GM18867 (cell line): ENCODE results near the gene CPNE4.
A peak's percentile ranks its signal among the peaks of the same experiment; 100 is the strongest.

Experiments used
- ATAC-seq: cut with Tn5 transposase; IDR thresholded peaks from one replicate; pipeline ENCODE4 v1.9.1; 2021; ENCODE audit warnings: mild to moderate bottlenecking, moderate library complexity; ENCODE audit not compliant: unreplicated experiment

The CPNE4 gene

DNA sequence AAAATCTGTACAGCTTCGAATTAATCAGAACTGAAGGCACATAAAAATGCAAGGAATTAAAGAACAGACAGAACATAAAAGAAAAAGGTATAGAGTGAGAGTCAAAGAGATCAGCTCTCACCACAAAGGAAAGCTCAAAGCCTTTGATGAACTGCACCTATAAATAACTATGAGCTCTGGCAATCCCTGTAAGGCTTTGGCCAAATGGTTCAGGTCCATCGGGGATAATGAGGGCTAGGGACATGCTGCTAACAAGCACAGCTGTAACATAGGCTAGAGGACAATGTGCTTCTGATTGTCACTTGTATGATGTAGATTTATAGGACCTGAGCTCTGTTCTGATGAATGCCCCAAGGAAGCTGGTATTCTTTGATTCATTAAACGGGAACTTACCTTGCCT lies 418.1 kb downstream of the CPNE4 start:
- no peak for ATAC-seq

DNA sequence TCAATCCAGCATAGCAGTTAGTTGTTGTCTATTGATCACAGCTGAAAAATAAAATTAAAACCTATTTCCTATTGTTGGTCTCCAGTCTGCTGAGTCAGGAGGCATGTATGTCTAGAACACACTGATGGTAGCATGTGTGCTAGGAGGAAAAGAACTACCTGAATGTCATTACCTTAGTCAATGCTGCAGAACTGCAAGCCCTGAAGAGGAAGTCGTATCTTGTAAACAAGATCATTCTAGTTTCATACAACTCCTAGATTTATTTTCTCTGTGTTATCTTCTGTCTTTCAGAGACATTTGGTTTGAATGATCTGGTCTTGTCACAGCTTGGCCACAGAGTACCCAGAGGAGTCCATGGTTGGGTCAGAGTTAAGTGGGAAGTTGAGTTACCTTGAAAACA lies 422.1 kb downstream of the CPNE4 start:
- peak; percentile 39 for ATAC-seq

DNA sequence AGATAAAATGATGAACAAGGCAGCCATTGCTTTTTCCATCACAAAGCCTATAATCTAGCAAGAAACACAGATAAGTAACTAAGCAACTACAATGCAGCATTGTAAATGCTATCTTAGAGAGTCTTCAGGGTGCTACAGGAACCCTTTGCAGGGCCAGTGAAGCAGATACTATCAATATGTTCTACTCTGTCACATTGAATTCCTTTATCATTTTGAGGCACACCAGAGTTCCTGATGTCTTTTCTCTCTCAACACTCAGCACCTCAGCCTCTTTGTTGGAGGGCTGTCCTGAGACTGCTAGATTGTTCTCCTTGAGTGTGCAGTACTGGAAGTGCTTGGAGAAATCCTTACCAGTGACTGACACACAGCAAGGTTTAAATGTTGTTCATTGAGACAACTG lies 424.6 kb downstream of the CPNE4 start:
- ATAC-seq, result no peak

DNA sequence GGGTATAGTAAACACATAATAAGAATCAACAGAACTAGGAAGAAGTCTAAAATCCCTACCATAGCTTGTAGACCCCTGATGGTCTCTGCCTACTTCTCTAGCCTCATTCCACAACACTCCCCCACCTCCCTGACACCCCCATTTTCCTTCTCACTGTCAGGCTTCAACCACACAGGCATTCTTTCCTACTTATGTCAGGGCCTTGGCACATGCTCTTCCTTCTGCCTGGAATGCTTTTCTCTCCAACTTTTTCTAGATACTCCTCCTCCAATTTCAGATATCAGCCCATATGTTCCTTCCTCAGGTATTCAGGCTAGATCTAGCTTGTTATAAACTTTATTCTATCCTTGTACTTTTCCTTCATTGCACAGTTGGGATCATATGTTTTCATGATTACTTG lies 426.1 kb downstream of the CPNE4 start:
- ATAC-seq, result no peak

DNA sequence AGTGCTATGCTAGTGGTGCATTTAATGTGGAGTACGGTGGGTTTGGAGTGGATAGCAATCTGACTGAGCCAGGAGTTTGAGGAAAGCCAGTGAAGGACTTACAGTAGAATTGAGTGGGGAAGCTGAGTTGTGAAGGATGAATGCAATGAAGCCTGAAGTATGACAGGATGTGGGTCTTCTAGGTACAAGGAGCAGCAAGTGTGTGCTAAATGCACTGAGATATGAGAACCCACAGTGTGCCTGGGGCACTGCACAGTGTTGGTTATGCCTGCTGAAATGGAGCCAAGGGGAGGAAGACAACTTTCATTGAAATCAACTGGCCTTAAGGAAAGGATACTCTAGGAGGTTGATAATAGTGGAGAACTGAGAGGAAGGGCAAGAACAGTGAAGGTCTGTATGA lies 426.5 kb downstream of the CPNE4 start:
- peak; percentile 45 for ATAC-seq

DNA sequence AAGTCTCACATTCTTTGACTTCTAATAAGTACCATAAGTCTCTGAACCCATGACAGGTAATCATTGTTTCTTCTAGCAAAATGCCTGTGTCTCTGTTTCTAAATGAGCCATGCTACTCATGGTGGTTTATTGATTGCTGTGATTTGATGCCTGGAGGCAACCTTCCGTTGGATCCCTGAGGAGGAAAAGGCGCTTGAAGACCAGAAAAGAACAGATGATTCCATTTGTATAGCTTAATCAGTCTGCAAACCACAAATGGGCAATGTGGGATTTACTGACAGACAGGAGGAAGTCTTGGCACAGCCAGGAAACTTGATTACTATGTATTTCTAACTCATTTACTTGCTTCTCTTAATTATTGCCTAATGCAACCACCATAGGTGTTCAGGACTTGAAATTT lies 428.9 kb downstream of the CPNE4 start:
- ATAC-seq, result no peak

DNA sequence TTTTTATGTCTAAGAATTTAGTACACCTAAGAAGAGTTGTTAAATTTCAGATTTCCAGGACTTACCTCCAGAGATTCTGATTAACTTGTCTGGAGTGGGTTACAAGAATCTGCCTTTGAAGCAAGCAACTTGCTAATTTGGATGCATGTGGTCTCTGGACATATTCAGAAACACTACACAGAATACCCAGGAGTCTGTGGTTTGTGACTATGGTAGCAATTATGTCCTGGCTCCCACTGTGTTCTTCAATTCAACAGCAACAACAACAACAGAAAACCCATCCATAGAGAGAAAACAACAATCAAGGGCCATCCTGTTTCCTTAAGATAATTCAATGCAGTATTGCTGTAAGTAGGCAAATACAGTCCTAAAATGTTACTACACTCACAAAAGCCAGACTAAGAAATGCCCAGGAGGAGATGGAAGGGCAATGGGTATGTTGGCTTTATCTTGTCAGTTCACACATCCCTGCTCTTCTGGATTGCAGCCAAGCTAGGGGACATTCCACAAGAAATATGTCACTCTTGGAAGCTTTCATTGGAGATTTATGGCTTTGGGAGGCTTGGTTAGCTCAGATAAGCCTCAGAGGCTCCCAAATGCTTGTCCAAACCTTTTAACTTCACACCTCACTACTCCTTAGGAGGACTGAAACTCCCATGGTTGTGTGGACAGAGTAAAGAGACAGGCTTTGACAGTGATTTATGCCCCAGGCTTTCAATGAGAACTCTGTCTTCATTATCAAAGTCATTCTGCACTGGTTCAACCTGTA lies 432.6 kb downstream of the CPNE4 start:
- no peak for ATAC-seq

DNA sequence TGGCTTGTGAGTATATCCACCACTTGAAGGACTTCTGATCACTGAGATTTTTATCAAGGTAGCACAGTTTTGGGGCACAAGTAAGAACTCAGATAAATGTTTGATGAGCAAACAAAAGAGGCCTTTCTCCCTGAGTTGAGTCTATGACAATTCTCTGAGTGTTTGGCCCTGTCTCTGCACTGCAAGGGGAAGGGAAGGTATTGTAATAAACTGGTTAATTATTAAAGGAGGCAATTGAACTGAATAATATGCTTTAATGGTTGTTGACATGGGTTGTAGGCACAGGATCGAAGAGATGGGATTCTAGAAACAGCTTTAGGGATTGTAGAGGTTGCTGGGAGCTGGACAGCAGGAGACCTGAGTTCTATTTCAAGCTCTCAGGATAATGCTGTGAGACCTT lies 437.0 kb downstream of the CPNE4 start:
- ATAC-seq, result no peak

DNA sequence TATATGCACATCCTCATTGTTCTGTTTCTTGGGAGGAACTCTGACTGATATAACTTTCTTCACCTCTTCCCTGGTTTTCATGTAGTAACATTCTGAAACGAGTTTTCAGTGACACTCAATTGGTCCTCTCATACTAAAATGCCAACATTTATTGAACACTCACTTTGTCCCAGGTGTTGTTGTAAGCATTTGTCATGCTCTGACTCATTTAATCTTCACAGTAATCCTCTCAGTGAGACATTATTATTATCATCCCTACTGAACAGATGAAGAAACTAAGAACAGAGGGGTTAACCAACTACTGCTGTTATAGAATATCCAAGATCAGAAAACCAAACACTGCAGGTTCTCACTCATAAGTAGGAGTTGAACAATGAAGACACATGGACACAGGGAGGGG lies 437.9 kb downstream of the CPNE4 start:
- ATAC-seq, result no peak

DNA sequence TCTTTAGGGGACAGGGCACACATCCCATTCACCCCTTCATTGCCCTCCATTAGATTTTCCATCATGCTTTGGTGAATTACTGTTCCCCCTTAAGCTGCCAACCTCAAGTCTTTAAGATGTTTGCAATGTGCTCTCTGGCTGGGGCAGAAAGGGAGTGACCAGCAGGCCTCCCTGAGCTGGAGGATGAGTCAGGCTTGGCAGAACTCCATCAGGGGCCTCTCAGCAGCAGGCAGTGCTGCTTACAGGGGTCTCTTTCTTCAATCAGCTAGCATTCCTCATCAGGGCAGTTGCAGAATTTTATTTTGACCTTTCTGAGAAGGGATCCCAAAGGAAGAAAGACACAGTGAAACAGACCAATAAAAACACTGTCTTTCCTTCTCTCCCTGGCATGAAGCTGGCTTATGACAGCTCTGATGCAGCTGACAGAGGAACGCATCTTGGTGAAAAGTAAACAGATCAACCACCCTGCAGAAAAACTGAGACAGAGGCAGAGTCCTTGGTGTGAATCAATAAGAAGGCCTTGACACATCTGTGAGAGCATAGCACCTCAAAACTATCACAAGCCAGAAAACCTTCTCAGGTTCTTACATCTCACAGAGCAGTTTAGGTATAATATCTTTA lies 443.3 kb downstream of the CPNE4 start:
- ATAC-seq, result no peak

DNA sequence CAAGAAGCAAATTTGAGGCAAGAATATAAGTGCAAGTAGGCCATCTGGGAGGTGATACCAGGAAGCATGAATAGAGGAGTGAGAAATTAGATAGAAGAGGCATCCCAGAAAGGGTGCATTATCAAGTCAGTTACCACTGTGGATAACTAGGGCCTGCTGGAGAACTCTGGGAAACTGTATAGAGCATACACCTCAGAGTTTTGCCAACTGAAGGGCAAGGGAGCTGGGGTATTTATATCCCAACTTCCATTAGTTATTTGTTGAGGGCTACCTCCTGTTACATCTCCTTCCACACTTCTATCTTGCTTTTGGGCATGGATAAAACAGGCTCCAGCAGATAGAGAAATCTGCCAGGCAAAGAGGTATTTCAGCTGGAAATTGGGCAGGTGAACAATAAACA lies 448.5 kb downstream of the CPNE4 start:
- no peak for ATAC-seq

DNA sequence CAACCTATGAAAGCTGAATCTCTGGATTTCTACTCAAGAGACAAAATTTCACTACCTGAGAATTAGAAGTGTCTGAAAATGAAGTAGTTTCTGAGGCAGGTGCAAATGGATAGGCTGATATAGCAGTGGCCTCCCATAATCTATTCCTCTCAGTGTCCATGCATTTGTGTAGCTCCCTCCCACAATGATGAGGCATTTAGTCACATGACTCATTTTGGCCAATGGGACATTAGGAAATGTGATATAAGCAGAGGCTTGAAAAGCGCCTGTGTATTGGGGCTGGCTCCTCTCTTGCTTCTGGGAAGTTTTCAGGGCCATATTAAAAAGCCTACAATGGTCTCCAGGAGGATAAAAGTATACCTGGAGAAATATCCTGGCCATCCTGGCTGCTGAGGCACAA lies 452.4 kb downstream of the CPNE4 start:
- no peak for ATAC-seq

DNA sequence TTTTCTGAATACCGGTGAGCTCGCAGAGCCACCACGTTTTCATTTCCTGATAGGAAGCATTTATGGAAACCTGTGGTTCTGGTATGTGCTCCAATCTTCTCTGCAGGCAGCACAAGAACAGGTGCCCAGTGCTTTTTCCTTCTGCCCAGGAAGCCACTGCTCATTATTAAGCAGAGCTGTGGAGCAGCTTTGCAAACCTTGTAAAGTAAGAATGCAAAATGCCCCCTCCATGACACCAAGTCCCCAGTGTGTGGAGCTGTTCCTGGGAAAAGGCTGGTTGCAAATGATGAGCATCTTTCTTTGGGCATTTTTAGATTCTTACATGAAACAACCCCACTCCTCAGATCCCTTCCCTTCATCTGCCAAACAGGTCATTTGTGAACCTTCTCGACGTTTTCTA lies 466.4 kb downstream of the CPNE4 start:
- no peak for ATAC-seq

DNA sequence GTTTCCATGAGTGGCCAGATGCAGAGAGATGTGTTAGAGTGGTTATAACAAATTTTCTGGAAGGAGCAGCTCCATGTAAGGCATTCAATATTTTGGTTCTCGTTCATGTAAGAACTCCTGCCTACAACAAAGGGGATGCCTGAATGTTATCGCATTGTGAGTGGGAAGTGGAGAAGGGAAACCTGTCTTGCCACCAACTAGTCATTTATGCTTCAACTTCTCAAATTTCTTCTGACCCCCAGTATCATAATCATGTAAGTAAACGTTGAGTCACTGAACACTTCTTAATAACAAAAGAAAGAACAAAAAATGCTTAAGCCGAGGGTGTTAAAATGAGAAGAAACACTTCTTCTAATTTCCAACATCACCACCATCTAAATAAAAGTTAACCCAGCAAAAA lies 470.0 kb downstream of the CPNE4 start:
- ATAC-seq, result no peak

DNA sequence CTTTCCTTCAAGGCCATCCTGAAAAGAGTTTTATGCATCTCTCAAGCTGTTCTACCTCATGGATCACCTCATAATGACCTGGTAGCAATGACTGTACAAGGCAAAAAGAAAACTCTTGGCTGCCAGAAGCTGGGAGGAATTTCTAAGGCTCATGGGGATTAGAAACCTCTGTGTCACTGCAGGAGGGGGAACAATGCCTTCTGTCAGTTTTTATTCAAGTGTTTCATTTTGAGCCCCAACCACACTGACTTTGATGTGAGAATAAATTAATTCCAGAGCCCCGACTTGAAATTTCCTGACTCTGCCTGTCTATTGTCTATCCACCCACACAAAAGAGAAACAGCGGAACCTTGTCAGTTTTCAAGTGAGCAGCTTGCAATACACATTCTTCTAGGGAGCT lies 473.3 kb downstream of the CPNE4 start:
- ATAC-seq, result no peak

DNA sequence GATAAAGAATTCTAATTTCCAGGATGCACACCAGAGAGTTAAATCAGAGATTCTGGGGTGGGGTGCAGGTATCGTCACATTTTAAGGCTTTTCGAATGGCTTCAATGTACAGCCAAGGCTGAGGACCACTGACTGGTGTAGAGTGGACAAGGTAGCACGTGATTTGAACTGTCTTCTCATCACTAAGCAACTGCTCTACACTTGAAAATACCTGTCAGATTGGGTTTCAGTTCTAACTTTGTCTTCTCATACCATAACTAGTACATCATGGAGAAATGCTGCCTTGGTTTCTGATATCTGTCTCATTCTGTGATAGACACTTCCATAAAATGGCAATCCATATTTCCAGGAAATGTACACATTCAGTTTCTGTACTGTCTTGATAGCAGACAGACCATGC lies 474.0 kb downstream of the CPNE4 start:
- ATAC-seq, result no peak

DNA sequence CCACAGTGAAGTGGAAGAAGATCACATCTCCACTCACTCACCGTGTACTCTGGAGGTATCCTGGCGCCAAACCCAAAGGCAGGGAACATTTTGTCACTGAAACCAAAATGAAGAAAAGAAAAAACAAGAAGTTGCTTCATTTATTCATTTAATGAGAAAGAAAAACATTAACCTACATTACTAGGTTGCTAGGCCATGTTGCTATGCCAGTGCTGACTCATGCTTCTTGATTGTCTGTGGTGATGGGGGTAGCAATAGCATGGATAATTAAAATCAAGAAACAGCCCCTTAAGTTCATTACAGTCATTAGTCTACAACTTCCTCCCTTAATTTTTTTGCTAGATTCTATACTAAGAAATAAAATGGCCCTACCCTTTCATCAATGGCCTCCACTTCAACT lies 479.4 kb downstream of the CPNE4 start:
- ATAC-seq, result no peak

DNA sequence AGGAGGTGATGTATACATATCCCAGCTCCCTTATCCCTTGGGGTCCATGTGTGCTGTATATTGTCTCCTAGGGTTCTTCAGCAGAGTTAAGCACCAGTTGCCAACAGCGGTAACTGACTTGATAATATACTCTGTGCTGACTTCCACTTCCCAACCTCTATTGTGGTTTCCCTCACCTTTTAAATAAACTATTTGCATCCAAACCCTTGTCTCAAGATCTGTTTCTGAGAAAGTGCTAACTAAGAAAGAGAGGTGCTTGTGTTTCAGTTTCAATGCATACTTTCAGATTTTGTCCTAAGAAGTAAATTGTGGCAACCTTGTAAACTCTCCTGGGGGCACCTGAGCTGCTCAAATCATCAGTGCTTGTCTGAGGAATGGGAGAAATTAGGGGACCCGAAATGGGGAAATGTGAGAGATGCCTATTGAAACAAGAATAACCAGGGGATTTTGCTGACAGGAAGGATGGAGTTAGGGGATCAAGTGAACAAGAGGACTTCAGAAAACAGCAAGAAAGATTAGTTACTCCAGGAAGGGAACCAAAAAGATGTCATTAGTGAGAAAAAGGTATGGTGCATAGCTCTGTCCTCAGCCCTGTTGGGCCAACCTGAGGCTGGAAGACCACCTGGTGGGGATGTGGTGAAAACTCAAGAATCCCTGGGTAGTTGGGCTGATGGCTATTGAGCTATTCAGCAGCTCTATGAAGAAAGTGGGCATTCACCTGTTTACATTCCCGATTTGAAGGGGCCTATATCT lies 481.1 kb downstream of the CPNE4 start:
- peak; percentile 98 for ATAC-seq

DNA sequence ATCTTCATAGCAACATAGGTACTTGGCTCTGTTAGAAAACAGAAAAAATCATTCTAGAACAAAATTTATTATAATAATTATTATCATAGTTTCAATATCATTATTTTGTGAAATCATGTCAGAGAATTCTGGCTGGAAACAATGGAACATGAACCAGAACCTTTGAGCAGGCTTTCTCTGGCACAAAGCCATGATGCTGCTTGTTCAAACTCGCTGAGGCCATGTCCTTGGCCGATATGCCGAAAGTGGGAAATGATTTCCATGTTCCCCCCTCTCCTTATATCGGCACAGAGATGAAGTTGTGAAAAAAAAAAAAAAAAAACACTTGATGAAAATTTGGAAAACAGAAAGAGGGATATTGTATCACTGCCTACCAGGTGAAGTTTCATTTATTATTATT lies 483.1 kb downstream of the CPNE4 start:
- ATAC-seq, result no peak

DNA sequence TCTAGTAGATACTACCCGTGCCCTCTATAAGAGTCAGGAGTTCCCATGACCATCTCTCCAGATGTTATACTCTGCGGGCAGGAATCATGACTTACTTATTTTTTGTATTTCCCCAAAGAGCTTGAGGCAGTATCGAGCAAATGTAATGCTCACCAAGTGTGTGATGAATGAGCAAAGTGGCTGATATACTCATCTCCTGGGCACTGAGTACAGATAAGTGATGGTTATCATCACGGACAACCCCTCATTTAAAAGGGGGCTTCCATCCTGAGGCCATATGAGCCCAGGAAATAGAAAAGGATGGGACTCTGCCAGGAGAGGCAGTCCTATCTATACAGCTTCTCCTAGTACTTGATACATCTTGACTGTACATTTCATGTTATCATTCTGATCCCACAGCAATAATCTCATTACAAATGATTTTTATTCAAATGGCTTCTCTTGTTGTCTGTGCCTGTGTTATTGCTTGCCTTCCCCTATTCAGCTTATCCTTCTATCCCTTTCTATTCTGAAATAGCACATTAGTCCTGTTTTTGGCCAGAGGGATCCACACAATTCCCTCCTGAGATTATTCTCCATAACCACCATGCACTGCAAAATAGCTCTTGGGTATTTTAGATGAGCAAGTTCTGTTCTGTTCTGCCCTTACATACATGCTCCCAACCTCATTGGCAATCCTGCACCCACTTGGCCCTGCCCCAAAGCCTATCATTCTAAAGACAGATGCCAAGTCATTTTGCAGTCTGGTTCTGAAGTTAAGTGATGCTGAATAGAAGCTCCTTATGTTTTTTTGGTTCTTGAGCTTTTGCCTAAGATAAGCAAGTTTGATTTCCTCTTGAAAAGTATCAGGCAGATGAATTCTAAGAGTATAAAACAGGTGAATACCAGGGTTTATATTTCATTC lies 484.0 kb downstream of the CPNE4 start:
- ATAC-seq, result no peak

DNA sequence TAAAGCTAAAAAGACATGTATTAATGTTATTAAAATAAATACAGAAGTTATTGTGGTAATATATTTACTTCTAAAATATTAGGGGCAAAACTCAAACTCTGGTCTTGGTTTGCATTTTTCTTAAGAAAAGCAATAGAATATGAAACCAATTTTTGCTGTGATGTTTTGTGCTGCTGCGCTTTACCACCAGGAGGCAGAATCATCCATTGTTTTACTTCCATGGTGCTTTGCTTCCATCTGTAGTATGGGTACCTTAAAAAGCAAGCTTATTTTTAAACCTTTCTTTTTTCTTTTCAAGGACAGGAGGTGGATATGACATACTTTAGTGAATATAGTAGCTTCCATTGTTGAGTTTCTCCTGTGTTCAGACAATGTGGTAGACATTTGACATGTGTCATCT lies 485.5 kb downstream of the CPNE4 start:
- ATAC-seq, result no peak
